ENCODE results near the gene SFT2D3.

The SFT2D3 gene

GRCh38 chr2:127678991-127679390 is 22.3 kb upstream of the SFT2D3 start:
- TF ChIP-seq EZH2 (IDR thresholded peaks at IDR 0.05; ENCODE audit: borderline replicate concordance, low read depth, low read length, severe bottlenecking) (no peak), CTCF (IDR thresholded peaks at IDR 0.05; ENCODE audit: borderline replicate concordance, extremely low read depth, low read length, poor library complexity, severe bottlenecking) (no peak)
- ATAC-seq (ENCODE audit: insufficient read depth, low read depth) (no peak), DNase-seq (no peak)
- Histone ChIP-seq H3K27me3 (ENCODE audit: insufficient read depth, low read length, poor library complexity) (peaks cover 4% of the 10 kb centered on the region), H4K20me1 (ENCODE audit: insufficient read depth, low read length) (no peaks in the 10 kb centered on the region), H3K4me2 (ENCODE audit: insufficient read depth, low read length) (no peak overlapping the region), H3K79me2 (ENCODE audit: insufficient read depth, low read length) (no peaks in the 10 kb centered on the region), H3K9me3 (ENCODE audit: insufficient read depth, low read length, severe bottlenecking) (no peaks in the 10 kb centered on the region), H3K4me1 (ENCODE audit: insufficient read depth, low read length) (no peaks in the 10 kb centered on the region), H3K36me3 (ENCODE audit: insufficient read depth, low read length) (no peaks in the 10 kb centered on the region), H3K9ac (ENCODE audit: low read depth, low read length) (no peak overlapping the region), H2AFZ (ENCODE audit: low read depth, low read length) (no peak overlapping the region), H3K4me3 (ENCODE audit: low read depth in 1 of 2, low read length in 2 of 2) (no peak overlapping the region), H3K27ac (ENCODE audit: low read length) (no peak overlapping the region)

GRCh38 chr2:127679680-127680361 is 21.5 kb upstream of the SFT2D3 start:
- no peaks in the 10 kb centered on the region for H4K20me1 ChIP-seq (ENCODE audit: insufficient read depth, low read length)
- no peaks in the 10 kb centered on the region for H3K79me2 ChIP-seq (ENCODE audit: insufficient read depth, low read length)
- no peaks in the 10 kb centered on the region for H3K9me3 ChIP-seq (ENCODE audit: insufficient read depth, low read length, severe bottlenecking)
- TF ChIP-seq EZH2 (IDR thresholded peaks at IDR 0.05; ENCODE audit: borderline replicate concordance, low read depth, low read length, severe bottlenecking) = no peak
- TF ChIP-seq CTCF (IDR thresholded peaks at IDR 0.05; ENCODE audit: borderline replicate concordance, extremely low read depth, low read length, poor library complexity, severe bottlenecking) = no peak
- no peaks in the 10 kb centered on the region for H3K36me3 ChIP-seq (ENCODE audit: insufficient read depth, low read length)
- H3K4me1 ChIP-seq (ENCODE audit: insufficient read depth, low read length) = no peaks in the 10 kb centered on the region
- H2AFZ ChIP-seq (ENCODE audit: low read depth, low read length) = no peak overlapping the region
- no peak overlapping the region for H3K4me3 ChIP-seq (ENCODE audit: low read depth in 1 of 2, low read length in 2 of 2)
- no peak overlapping the region for H3K27ac ChIP-seq (ENCODE audit: low read length)
- H3K9ac ChIP-seq (ENCODE audit: low read depth, low read length) = no peak overlapping the region
- H3K4me2 ChIP-seq (ENCODE audit: insufficient read depth, low read length) = no peak overlapping the region
- no peak for DNase-seq
- no peaks in the 10 kb centered on the region for H3K27me3 ChIP-seq (ENCODE audit: insufficient read depth, low read length, poor library complexity)
- ATAC-seq (ENCODE audit: insufficient read depth, low read depth) = no peak

- Histone ChIP-seq H3K27ac (ENCODE audit: low read length) (no peak overlapping the region), H3K36me3 (ENCODE audit: insufficient read depth, low read length) (no peaks in the 10 kb centered on the region), H2AFZ (ENCODE audit: low read depth, low read length) (no peak overlapping the region), H3K27me3 (ENCODE audit: insufficient read depth, low read length, poor library complexity) (no peaks in the 10 kb centered on the region), H3K4me3 (ENCODE audit: low read depth in 1 of 2, low read length in 2 of 2) (no peak overlapping the region), H3K79me2 (ENCODE audit: insufficient read depth, low read length) (no peaks in the 10 kb centered on the region), H3K4me2 (ENCODE audit: insufficient read depth, low read length) (no peak overlapping the region), H3K9ac (ENCODE audit: low read depth, low read length) (no peak overlapping the region), H3K9me3 (ENCODE audit: insufficient read depth, low read length, severe bottlenecking) (no peaks in the 10 kb centered on the region), H3K4me1 (ENCODE audit: insufficient read depth, low read length) (no peaks in the 10 kb centered on the region), H4K20me1 (ENCODE audit: insufficient read depth, low read length) (no peaks in the 10 kb centered on the region)
- ATAC-seq (ENCODE audit: insufficient read depth, low read depth) (no peak), DNase-seq (no peak)
- no peak for TF ChIP-seq CTCF (IDR thresholded peaks at IDR 0.05; ENCODE audit: borderline replicate concordance, extremely low read depth, low read length, poor library complexity, severe bottlenecking)
- TF ChIP-seq EZH2 (IDR thresholded peaks at IDR 0.05; ENCODE audit: borderline replicate concordance, low read depth, low read length, severe bottlenecking) = no peak
Observed at GRCh38 chr2:127680706-127681287, 20.5 kb upstream of the SFT2D3 start.

Measured in DND-41 (cell line).